ENCODE measurements around the gene ANKMY1. TPM values are rescaled to one million over a fixed set of nuclear protein-coding genes. Genes with fewer than 3 reads are reported as not detected.
"Not testable (repeated sequence)": the region's sequence is repeated elsewhere in the genome, so short reads cannot be mapped to it uniquely, and the experiment has no call there.

ANKMY1 gene
- total and polyA plus RNA-seq, 8 donors: 6.9 to 20.1 (median 10.7) TPM

GRCh38 chr2:240554767-240555493 lies 2.9 kb downstream of the ANKMY1 start:
- DNase-seq: peak in 2 of 6 donors; percentile 14 to 16
- intact Hi-C loops (cut with DNase I): no loop called here

DNA sequence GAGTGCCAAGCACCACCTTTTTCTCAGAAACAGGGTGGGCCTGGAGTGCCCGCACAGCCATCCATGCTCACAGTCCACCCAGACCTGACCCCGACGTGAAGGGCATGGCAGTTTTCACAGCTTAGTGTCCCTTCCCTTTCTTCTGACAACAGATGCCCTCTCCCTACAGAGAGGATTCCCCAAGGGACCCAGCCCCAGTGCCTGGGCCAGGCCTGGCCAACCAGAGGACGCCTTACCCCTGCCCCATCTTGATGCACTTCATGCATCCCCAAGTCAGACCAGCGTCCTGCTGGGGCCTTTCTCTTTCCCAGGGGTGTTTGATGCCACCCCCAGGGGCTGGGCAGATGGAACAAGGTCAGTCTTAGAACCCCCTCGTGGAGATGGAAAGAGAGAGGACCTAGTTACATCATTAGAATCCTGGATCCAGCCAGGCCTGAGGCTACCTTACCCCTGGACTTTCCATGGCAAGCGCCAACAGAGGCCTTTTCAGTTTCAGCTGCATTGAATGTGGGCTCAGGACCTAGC lies 3.8 kb downstream of the ANKMY1 start:
- TF ChIP-seq, protein P1, sequence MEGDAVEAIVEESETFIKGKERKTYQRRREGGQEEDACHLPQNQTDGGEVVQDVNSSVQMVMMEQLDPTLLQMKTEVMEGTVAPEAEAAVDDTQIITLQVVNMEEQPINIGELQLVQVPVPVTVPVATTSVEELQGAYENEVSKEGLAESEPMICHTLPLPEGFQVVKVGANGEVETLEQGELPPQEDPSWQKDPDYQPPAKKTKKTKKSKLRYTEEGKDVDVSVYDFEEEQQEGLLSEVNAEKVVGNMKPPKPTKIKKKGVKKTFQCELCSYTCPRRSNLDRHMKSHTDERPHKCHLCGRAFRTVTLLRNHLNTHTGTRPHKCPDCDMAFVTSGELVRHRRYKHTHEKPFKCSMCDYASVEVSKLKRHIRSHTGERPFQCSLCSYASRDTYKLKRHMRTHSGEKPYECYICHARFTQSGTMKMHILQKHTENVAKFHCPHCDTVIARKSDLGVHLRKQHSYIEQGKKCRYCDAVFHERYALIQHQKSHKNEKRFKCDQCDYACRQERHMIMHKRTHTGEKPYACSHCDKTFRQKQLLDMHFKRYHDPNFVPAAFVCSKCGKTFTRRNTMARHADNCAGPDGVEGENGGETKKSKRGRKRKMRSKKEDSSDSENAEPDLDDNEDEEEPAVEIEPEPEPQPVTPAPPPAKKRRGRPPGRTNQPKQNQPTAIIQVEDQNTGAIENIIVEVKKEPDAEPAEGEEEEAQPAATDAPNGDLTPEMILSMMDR (IDR thresholded peaks at IDR 0.05): no peak
- 91 to 94% methylated on average over 7 of the region's 7 CpGs for WGBS, 2 donors
- FAIRE-seq: no peak

More at GRCh38 chr2:240554767-240555493, 2.9 kb downstream of the ANKMY1 start:
- peaks cover 6 to 13% (median 9%) of the 10 kb centered on the region in 3 donors for H3K4me1 ChIP-seq
- peaks cover 0 to 2% (median 0%) of the 10 kb centered on the region in 4 donors for H3K9me3 ChIP-seq
- FAIRE-seq (no peak), ATAC-seq (no peak)
- H3K27me3 ChIP-seq: no peaks in the 10 kb centered on the region
- H3K27ac ChIP-seq: no peak overlapping the region
- 91 to 95% methylated on average over 17 of the region's 17 CpGs for WGBS, 2 donors
- no peak overlapping the region for H3K4me3 ChIP-seq
- no peaks in the 10 kb centered on the region for H3K36me3 ChIP-seq
- TF ChIP-seq, protein P1 (IDR thresholded peaks at IDR 0.05): no peak

GRCh38 chr2:240551811-240552210 lies 6.0 kb downstream of the ANKMY1 start:
- DNase-seq (no peak), ATAC-seq (no peak), FAIRE-seq (no peak)
- Histone ChIP-seq H3K27me3 (no peaks in the 10 kb centered on the region), H3K4me3 (no peak overlapping the region), H3K27ac (peak overlapping the region in 3 of 4 donors; percentile 30 to 68 (median 66)), H3K9me3 (peaks cover 0 to 2% (median 0%) of the 10 kb centered on the region in 4 donors), H3K36me3 (no peaks in the 10 kb centered on the region), H3K4me1 (no peaks in the 10 kb centered on the region)
- WGBS, 2 donors: 48 to 59% methylated on average over 1 of the region's 1 CpG
- TF ChIP-seq, protein P1 (IDR thresholded peaks at IDR 0.05): no peak
- intact Hi-C loops (cut with DNase I): no loop called here

More for the DNA sequence above, 3.8 kb downstream of the ANKMY1 start:
- ATAC-seq (no peak), DNase-seq (peak in 1 of 6 donors; percentile 11)
- peaks cover 0 to 9% (median 3%) of the 10 kb centered on the region in 3 donors for H3K4me1 ChIP-seq
- intact Hi-C loops (cut with DNase I): no loop called here
- H3K27ac ChIP-seq: no peak overlapping the region
- H3K36me3 ChIP-seq: no peaks in the 10 kb centered on the region
- peaks cover 0 to 2% (median 0%) of the 10 kb centered on the region in 4 donors for H3K9me3 ChIP-seq
- no peaks in the 10 kb centered on the region for H3K27me3 ChIP-seq
- no peak overlapping the region for H3K4me3 ChIP-seq

DNA sequence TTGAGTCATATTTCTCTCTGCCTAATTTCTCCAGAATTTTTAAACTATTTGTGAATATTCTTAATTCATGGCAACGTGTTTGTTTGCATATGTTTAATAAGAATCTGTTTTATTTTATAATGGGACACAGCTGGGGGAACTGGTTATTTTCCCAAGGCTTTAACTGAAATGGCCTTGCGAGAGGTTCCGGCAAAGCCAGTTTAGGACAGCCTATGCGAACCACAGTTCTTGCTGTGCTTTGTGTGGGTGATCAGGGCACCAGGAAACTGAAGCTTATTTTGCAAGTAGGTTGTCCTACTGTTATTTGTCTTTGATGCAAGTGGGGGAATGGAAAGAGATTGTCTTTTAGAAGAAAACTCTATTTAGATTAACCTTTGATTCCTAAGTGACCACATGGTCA lies 6.5 kb downstream of the ANKMY1 start:
- FAIRE-seq: no peak
- intact Hi-C loops (cut with DNase I): no loop called here
- Histone ChIP-seq H3K4me1 (no peaks in the 10 kb centered on the region), H3K27me3 (no peaks in the 10 kb centered on the region), H3K4me3 (no peak overlapping the region), H3K9me3 (peaks cover 0 to 2% (median 0%) of the 10 kb centered on the region in 4 donors), H3K36me3 (no peaks in the 10 kb centered on the region), H3K27ac (peak overlapping the region in 3 of 4 donors; percentile 30 to 68 (median 66))
- ATAC-seq: peak; percentile 76 to 94 (median 84)
- WGBS, 2 donors: 37 to 43% methylated on average over 4 of the region's 4 CpGs
- TF ChIP-seq, protein P1 (IDR thresholded peaks at IDR 0.05): no peak
- DNase-seq: peak in 3 of 6 donors; percentile 42 to 60 (median 51)

DNA sequence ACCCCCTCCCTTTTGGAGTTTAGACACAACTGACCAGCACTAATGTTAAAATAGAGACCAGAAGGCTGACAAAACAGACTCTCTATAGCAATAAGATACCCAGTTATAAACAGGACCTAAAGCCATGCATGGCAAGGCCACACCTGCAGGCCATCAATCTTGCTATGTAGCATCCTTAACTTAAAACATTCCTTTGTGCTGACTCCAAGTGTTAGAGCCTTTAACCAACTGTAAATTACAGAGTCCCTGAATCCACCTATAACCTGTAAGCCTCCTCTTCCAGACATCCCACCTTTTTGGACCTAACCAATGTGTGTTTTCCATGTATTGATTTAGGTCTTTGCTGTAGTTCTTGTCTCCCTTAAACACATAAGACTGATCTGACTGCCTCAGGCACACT lies 17.9 kb downstream of the ANKMY1 start:
- Histone ChIP-seq H3K4me3 (no peak overlapping the region), H3K9me3 (no peaks in the 10 kb centered on the region), H3K27me3 (no peaks in the 10 kb centered on the region), H3K36me3 (peaks cover 0 to 10% (median 0%) of the 10 kb centered on the region in 3 donors), H3K4me1 (no peaks in the 10 kb centered on the region), H3K27ac (no peak overlapping the region)
- TF ChIP-seq, protein P1 (IDR thresholded peaks at IDR 0.05): no peak
- FAIRE-seq (no peak), DNase-seq (no peak), ATAC-seq (no peak)
- intact Hi-C loops (cut with DNase I): no loop called here

- intact Hi-C loops (cut with DNase I); FAIRE-seq: not testable (repeated sequence)
- WGBS, 2 donors: 98% methylated on average over 17 of the region's 17 CpGs
These were observed 18.7 kb downstream of the ANKMY1 start for GRCh38 chr2:240539101-240539500.

More at GRCh38 chr2:240539101-240539500, 18.7 kb downstream of the ANKMY1 start:
- ATAC-seq, H3K36me3 ChIP-seq, H3K4me1 ChIP-seq, H3K9me3 ChIP-seq, H3K27me3 ChIP-seq, H3K27ac ChIP-seq, H3K4me3 ChIP-seq: not testable (repeated sequence)
- DNase-seq: peak in 1 of 6 donors; percentile 14

Data from pancreas (tissue), 10 donors.